GM19397 (cell line): ENCODE results near the gene SYAP1.
"Not testable (repeated sequence)": the region's sequence is repeated elsewhere in the genome, so short reads cannot be mapped to it uniquely, and the experiment has no call there.

Experiments
- ATAC-seq: cut with Tn5 transposase; IDR thresholded peaks from one replicate; pipeline ENCODE4 v1.9.1; 2021; ENCODE audit warnings: mild to moderate bottlenecking, moderate library complexity; ENCODE audit not compliant: unreplicated experiment

The SYAP1 gene

DNA sequence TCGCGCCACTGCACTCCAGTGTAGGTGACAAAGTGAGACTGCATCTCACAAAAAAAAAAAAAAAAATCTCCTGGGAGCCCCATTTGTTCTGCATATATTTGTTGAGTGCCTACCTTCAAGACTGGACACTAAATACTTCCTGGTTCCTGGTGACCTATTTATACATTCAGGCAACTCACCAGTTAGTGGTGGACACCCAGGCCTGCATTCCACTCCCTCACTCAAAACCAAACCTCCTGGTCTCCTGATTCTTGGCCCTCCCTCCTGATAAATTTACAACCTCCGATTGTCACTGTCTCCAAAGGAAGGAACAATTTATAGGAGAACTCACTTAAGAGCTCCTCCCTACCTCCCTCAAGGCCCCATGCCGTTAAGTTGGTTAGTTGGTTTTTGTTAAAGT is 3.1 kb downstream of the SYAP1 start:
- ATAC-seq = no peak

DNA sequence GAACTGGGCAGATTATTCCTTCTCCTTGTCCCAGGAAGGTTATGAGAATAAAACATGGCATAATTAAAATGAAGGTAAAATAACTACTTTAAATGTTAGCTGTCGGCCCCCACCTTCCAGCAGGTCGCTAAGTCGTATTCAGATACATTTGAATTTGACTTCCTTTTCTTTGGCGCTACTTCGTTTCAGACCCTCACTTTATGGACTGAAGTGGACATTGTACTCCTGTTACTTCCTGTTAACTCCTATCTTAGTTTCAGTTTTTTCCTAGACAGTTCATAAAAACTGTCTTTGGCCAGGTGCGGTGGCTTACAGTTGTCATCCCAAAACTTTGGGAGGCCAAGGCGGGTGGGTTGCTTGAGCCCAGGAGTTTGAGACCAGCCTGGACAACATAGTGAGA is 5.7 kb downstream of the SYAP1 start:
- no peak for ATAC-seq

DNA sequence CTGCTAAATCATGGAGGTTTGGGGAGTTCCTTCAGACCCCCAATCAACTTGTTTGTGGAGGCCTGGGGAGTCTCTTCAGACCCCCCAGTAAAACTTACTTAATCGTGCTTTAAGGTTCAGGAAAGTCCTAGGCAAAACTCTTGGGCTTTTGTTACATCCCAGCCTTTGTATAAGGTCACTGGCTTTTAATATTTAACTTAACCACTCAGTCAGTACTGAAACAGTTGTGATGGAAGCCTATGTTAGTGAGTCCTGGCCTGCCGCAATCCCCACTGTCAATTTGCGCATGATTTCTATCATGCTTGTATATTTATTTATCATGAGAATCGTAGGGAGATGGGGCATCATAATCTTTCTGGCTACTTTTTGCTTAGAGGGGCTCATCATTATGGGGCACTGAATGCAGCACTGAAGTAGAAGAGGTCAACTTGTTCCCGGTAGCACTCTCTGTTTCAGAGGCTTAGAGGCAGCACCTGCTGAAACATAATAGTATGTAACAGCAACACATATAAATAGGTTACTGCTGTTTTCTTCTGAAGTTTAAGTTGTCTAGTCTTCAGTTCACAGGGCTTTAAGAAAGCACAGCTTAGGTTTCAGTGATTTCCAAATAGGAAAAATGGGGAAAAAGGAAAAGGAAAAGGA is 7.1 kb downstream of the SYAP1 start:
- peak; percentile 87 for ATAC-seq

DNA sequence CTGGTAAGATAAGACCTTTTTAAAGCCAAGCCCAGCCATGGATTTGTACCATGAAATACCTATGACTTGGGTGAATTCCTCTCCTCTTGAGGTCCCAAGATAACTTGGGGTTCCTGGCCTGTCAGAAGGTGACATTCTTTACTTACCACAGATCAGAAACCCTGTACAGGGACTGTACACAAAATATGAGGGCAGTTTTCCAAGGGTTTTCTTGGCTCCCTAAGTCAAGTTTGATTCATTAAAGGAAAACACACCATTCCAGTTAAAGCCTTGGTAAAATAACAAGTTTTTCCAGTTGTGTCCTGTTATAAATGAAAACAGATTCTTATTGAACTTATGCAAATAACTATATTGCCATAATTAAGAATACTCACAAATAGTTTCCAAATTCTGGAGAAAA is 8.2 kb downstream of the SYAP1 start:
- ATAC-seq = no peak

DNA sequence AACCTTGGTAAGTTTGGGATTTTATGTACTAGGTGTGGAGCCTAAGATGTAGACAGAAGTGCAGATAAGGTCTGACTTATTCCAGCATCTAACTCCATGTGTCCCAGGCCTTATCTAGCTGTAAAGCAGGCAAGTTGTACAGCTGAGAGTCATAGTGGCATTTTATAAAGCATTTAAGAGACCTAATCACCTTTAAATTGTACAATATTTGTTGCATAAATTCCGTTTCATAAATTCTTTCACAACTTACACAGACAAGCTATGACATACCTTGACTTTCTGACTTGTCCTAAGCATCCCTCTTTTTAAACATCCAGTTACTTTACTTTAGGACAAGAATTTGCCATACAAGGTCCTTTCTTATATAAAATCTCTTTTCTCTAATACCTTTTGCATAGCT is 11.0 kb downstream of the SYAP1 start:
- no peak for ATAC-seq

DNA sequence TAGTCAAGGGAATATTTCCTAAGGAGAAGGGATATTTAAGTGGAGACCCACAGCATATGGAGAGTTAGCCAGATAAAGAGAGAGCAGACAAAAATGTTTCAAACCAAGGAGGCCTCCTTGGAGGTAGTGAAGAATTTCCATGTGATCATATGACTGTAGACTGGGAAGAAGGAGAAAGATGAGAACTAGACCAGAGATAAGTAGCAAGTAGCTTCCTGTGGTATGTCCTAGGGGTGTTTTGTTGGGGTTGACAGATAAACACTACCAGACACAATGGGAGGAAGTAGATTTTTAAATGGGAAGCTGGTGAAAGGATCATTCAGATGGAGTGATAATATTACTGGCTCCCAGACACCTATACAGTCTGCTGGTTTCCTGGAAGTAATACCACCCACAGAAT is 13.6 kb downstream of the SYAP1 start:
- ATAC-seq = no peak

DNA sequence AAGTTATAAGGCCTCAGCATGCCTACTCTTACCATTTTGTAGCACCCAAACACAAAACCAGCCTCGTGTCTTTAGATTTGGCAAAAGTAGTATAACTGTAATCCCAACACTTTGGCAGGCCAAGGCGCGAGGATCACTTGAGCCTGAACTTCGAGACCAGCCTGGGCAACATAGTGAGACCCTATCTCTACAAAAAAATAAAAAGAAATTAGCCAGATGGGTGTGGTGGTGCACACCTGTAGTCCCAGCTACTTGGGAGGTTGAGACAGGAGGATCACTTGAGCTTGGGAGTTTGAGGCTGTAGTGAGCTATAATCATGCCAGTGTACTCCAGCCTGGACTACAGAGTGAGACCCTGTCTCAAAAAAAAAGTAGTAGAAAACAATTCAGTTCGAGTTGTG is 17.6 kb downstream of the SYAP1 start:
- ATAC-seq = no peak

DNA sequence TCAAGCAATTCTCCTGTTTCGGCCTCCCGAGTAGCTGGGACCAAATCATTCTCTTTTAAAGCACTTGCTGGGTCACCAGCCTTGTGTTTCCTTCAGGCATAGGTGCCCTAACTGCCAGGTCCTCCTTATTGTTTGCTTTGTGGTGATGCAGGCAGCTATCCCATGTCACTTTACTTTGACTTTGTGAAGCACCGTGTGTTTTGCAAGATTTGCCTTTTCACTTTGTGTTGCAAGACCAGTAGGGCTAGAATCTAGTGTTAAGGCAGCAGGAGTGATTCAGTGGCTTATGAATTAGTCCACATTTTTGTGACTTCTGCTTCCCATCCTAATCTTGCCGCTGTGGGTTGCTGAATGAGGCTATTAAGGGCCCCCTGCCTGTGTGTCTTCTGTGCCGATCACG is 20.2 kb downstream of the SYAP1 start:
- no peak for ATAC-seq

DNA sequence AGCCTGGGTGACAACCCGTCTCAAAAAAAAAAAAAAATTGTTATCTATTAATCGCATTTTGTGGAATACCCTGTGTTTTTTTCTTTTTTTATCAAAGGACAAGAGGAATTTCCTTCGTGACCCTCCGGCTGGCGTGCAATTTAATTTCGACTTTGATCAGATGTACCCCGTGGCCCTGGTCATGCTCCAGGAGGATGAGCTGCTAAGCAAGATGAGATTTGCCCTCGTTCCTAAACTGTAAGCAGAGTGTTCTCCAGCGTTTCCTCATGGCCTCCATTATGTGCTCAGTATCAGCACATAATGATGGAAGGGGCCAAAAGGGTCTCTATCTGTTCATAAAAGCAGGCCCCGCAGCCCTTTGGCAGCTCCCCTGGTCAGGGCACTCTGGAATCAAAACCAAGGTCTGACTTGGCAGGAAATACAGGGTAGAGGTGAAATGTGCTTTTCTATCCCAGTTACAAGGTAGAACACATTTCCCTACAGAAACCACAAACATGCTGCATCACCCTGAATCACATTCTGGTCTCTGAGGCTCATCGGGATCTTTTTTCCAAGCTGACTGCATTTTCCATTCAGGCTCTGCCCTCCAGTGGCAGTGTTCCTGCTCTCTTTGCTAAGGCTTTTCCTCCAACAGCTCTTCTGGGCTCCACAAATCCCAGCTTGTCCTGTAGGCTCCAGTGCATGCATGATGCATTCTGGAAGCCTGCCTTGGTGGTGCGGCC is 24.4 kb downstream of the SYAP1 start:
- ATAC-seq = no peak

DNA sequence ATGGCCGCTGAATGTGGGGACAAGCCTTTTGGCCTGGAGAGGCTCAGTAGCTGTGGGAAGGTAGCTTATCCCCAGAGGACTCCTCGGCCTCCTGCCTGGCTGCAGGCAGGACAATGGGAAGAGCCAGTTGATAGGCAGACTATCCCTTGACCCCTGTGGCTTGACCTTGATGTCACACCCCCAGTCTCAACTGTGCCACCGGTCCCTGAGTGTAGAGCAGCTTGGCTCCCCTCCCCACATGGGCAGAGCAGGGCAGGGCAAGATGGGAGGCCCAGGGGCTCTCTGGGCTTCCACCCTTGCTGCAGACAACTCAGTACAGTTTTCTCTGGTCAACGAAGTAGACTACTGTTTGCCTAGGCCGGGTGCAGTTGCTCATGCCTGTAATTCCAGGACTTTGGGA is 25.7 kb downstream of the SYAP1 start:
- no peak for ATAC-seq

DNA sequence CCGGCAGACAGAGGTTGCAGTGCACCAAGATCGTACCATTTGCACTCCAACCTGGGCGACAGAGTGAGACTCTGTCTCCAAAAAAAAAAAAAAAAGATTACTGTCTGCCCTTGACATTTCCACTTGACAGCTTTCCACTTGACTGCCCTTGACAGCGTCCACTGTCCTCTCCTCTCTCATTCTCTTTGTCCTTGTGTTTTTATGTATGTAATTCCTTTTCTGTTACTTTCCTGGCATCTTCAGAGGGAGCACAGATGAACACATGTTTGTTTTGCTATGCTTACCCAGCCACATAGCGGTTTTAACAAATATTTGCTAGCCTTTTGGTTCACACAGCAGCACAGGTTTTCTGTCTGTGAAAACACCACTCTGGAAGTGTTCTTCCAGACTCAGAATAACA is 26.2 kb downstream of the SYAP1 start:
- ATAC-seq = no peak

DNA sequence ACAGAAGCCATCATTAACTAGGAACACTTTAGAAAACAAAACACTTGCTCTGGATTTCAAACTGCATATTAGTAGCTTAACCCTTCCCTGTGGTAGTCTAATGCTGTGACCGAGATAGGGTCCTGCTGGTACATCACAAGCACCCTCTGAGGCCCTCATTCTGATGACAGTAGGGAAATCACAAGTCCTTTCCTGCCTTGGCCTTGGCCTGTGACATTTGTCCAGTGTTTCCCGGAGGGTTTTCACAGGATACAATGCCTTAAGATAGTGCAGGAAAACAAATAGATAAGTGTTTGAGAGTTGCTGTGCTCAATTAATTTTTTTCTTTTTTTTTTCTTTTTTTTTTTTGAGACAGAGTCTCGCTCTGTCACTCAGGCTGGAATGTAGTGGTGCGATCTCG is 29.0 kb downstream of the SYAP1 start:
- ATAC-seq = no peak

DNA sequence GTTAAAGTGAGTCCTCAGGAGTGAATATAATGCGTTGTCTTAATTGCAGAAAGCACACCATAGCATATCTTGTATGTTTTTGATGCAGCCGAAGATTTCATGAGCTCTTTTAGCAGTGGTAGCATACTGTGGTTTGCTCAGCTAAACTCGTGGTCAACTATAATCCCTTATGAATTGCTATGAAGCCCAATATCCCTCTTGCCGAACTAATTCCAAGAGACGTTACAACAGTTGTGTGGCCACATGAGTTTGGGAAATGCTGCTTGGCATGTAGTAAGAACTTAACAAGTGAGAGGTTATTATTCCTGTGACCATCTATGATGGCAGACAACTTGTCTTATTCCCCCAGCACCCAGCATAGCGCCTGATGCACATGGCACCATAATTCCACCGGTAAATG is 30.7 kb downstream of the SYAP1 start:
- no peak for ATAC-seq

DNA sequence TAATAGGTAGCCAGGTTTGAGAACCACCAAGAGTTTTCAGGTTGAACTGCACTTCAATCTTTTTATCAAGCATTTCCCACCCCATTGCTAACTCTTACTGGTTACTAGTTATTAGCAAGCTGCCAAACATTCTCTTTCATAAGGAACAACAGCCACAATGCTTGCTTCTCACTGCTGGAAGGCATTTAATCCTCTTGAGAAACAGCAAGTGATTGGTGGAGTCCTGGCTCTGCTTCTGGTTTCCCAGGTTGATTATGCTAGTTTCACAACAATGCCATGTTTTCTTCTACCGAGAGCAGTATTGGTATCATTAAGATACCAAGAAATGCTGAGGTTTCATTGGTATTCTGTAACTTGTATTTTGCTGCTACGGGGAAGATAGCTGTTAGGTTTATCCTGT is 34.6 kb downstream of the SYAP1 start:
- no peak for ATAC-seq

DNA sequence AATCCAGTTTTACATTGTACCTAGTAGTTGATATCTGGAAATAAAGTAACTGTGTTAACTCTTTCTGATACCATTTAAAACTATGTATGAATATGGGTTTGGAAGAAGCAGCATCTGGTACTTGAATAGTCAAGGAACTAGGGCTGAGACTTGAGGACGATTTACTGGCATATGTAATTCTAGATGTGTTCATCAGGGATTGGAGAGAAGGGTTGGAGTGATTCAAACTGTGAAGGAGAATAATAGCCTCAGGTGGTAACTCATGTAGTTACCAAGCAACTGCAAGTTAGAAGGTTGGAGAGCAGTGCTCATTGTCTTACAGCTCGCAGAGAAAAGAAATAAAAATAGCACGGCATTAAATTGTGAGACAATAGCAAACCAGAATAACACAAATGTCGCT is 37.3 kb downstream of the SYAP1 start:
- ATAC-seq = no peak

DNA sequence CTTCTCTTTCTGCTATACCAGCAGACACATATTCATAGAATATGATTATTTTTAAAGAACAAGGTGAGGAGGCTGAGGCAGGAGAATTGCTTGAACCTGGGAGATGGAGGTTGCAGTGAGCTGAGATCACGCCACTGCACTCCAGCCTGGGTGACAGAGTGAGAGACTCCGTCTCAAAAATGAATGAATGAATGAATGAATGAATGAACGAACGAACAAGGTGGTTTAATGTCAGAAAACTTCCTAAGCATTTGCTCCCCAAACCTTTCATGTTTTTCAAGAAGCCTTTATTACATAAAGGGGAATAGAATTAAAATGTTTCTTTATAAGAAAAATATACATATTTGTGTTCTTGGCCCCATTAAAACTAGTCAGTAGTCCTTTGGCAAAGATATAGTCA is 42.1 kb downstream of the SYAP1 start:
- ATAC-seq = not testable (repeated sequence)

DNA sequence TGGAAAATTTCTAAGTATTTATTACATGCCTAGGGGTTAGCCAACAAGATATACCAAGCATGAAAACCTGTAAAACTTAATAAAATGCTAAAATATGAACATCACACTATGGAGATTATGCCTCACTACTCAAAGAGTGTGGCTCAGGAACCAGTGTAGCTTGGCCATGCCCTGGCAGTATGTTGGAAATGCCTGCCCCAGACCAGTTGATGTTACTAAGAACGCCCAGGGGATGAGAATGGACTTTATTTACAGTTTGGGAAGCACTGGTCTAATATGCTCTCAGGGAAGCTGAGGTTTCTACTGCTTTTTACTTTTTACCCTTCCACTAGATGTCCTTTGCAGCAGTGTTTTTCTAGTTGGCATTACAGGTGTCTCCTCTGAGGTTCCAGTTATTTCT is 43.2 kb downstream of the SYAP1 start:
- ATAC-seq = no peak

DNA sequence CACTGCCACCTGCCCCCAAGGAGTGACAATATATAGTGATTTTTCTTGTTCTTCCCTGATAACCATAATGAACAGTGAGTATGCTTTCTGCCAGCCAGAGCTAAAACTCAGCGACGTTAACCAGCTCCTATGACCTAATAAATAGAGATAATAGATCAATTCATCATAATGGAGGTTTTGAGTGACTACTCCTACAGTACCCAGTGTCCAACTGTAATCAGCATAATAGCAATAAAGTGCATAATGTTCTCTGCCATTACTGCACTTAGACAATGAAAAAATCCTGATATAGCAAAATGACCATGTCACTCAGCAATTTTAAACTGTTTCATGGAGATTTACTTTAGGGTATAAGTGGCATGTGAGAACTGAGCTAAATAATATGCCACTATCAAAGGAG is 46.2 kb downstream of the SYAP1 start:
- ATAC-seq = no peak

DNA sequence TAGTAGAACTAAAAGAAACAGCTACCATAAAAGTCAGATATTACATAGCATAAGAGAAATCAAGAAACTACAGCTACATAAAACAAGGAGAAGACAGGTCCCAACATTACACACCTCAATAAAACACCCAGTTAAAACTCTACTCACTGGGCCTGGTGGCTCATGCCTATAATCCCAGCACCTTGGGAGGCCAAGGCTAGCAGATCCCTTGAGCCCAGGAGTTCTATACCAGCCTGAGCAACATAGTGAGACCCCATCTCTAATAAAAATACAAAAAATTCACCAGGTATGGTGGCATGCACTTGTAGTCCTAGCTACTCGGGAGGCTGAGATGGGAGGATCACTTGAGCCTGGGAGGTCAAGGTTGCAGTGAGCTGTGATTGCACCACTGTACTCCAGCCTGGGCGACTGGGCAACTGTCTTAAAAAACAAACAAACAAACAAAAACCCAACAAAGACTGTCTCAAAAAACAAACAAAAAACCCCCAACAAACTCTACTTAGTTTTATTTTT is 51.6 kb downstream of the SYAP1 start:
- ATAC-seq = no peak

DNA sequence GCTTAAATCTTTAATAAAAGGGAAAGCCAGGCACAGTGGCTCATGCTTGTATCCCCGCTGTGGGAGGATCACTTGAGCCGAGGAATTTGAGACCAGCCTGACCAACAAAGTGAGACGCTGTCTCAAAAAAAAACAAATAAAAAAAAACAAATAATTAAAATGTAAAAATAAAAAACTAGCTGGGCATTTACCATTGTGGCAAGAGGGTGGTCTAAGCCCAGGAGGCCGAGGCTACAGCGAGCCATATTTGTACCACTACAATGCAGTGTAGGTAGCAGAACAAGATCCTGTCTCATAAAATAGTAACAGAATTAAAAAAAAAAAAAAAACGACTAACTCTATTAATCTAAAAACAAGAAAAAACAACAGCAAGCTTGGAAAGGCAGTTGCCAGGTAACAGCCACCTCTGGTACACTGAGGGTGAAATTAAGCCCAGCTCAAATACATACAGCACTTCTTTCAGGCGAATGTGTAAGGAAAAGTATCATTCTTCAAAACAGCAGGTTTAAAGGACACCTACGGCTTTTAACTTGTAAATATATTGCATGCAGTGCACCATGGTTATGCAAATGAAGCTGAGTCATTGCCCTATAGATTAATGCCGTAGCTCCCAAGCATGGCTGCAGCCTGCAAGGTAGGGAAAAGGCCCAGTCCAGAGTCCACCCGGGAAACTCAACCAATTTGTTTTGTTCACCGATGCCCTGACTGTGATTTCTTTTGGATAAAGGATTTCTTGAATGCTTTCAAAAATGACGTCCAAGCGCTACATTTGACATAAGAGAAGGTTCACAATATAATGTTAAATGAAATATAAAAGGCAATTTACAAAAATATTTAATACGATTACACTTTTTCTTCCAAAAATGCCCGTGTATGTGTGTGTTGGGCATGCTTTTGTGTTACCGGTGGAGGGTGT is 52.3 kb downstream of the SYAP1 start:
- no peak for ATAC-seq

DNA sequence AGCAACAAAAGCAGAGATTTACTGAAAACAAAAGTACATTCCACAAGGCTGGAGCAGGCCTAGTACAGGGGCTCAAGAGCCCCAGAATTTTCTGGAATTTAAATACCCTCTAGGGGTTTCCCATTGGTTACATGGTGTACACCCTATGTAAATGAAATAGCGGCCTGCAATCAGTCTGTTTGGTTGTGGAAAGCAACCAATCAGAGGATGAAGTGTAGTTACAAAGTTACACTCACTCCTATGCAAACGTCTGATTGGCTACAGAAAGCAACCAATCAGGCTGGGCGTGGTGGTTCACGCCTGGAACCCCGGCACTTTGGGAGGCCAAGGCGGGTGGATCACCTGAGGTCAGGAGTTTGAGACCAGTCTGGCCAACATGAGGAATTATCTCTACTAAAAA is 53.0 kb downstream of the SYAP1 start:
- ATAC-seq = no peak

DNA sequence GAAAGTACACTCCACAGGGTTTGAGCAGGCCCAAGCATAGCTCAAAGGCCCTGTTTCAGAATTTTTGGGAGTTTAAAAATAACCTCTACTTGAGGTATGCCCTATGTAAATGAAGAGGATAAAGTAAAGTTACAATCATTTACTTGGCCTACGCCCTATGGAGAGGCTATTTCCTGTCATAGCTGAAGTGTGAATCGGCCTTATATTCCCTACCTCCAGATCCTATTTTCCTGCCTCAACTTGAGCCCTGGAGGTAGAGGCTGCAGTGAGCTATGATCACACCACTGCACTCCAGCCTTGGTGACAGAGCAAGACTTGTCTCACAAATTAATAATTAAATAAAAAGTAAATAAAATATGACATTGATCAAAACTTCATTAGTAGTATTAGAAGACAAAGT is 55.3 kb downstream of the SYAP1 start:
- ATAC-seq = no peak
